GM12873 (cell line): ENCODE data around the gene PLEKHG4B.

ENCODE experiments used
- TF ChIP-seq, protein P1 (sequence below): IDR thresholded peaks from 2 replicates; pipeline ENCODE4 v1.5.1; 2012; ENCODE audit warnings: low read depth, mild to moderate bottlenecking, moderate library complexity, low read length, control low read depth; ENCODE audit not compliant: insufficient read depth; ENCODE audit errors: missing control alignments

The PLEKHG4B gene

DNA sequence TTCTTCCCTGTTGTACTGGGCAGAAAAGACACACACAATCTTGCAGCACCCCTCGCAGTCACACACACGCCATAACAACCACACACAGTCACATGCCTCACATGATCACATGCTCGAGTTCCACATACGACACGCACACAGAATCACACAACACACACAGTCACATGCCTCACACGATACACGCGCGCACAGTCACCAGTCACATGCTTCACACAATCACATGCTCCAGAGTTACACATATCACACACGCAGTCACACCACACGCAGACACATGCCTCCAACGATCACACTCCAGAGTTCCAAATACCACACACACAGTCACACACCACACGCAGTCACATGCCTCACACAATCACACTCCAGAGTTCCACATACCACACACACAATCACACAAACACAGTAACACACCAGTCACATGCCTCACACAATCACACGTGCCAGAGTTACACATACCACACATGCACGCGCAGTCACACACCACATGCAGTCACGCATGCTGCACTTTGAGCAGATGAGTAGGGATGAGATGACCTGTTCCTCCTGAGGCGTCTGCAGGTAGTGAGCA, 50.4 kb downstream of the PLEKHG4B start:
- TF ChIP-seq, protein P1, sequence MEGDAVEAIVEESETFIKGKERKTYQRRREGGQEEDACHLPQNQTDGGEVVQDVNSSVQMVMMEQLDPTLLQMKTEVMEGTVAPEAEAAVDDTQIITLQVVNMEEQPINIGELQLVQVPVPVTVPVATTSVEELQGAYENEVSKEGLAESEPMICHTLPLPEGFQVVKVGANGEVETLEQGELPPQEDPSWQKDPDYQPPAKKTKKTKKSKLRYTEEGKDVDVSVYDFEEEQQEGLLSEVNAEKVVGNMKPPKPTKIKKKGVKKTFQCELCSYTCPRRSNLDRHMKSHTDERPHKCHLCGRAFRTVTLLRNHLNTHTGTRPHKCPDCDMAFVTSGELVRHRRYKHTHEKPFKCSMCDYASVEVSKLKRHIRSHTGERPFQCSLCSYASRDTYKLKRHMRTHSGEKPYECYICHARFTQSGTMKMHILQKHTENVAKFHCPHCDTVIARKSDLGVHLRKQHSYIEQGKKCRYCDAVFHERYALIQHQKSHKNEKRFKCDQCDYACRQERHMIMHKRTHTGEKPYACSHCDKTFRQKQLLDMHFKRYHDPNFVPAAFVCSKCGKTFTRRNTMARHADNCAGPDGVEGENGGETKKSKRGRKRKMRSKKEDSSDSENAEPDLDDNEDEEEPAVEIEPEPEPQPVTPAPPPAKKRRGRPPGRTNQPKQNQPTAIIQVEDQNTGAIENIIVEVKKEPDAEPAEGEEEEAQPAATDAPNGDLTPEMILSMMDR = no peak

DNA sequence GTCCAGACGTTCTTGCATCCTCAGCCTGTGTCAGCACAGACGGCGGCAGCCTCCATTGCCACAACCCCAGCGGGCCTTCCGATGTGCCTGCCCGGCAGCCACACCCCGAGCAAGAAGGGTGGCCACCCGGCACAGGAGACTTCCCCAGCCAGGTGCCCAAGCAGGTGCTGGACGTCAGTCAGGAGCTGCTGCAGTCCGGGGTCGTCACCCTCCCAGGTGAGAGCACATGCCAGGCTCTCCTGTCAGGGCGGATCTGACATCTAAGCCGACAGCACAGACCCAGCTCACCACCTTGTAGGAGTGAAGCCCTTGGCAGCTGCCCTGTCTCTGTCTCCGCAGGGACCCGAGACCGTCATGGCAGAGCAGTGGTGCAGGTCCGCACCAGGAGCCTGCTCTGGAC, 51.1 kb downstream of the PLEKHG4B start:
- TF ChIP-seq, protein P1 = no peak

DNA sequence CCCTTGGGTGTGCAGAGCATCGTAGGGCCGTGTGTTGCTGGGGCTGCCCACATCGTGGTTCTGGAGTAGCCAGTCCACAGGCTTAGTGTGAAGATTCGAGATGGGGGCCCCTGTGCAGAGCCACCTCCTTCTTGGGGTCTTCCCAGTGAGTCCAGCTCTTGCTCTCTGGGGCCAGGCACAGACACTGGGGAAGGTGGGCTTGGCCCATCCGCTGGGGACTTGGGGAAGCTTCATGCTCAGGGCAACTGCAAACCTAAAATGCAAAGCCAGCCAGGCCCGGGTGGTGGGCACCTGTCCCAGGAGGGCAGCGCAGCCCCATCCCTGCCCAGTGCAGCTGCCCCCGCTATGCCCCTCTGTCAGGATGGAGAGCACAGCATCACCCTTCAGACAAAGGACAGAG, 53.0 kb downstream of the PLEKHG4B start:
- TF ChIP-seq, protein P1 = no peak

DNA sequence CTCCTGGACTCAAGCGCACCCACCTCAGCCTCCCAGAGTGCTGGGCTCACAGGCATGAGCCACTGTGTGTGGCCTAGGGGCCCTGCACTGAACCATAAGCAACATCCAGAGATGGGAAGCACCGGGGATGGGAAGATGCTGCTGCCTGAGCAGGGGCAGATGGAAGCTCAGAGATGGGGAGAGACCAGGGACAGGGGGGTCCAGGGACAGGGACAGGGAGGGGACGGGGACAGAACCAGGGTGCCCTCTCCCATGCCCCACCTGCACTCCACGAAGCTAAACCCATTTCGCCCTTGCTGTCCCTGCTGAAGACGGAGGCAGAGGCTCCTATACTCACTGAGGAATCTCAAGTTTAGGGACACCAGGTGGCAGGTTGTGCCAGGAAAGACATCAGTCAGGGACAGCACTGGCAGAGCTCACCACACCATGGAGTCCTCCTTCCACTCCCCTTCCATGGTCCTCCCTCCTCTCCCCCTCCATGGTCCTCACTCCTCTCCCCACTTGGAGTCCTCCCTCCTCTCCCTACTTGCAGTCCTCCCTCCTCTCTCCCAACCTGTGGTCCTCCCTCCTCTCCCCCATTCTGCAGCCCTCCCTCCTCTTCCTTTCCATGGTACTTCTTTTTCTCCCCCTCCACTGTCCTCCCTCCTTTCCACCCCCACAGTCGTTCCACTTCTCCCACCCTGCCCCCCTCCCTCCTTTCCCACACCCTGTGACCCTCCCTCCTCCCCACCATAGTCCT, 53.8 kb downstream of the PLEKHG4B start:
- TF ChIP-seq, protein P1 = no peak

DNA sequence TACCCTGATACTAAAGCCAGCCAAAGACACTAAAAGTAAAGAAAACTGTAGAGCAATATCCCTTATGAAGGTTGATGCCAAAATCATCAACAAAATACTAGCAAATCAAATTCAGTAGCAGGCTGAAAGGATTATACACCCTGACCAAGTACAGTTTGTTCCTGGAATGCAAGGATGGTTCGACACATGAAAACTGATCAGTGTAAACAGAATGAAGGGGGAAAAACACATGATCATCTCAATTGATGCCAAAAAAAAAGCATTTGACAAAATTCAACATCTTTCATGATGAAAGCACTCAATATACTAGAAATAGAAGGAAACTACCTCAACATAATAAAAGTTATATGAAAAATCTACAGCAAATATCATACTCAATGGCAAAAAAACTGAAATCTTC, 55.8 kb downstream of the PLEKHG4B start:
- TF ChIP-seq, protein P1 = no peak

DNA sequence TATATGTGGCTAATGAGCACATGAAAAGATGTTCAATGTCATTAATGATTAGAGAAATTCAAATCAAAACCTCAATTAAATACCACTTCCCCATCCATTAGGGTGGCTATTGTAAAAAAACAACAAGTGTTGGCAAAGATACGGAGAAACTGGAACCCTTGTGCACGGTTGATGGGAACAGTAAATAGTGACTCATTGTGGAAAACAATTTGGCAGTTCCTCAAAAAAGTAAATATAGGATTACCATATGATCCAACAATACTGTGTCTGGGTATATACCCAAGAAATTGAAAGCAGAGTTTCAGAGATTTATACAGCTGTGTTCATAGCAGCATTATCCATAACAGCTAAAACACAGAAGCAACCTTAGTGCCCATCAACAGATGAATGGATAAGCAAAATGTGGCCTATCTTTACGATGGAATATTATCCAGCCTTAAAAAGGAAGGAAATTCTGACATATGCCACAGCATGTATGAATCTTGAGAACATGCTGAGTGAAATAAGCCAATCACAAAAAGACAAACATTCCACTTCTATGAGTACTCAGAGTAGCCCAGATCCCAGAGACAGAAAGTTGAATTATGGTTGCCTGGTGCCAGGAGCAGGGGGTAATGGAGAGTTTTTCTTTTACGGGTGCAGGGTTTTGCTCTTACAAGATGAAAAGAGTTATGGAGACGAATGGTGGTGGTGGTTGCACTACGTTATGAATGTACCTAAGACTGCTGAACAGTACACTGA, 57.9 kb downstream of the PLEKHG4B start:
- TF ChIP-seq, protein P1 = no peak

DNA sequence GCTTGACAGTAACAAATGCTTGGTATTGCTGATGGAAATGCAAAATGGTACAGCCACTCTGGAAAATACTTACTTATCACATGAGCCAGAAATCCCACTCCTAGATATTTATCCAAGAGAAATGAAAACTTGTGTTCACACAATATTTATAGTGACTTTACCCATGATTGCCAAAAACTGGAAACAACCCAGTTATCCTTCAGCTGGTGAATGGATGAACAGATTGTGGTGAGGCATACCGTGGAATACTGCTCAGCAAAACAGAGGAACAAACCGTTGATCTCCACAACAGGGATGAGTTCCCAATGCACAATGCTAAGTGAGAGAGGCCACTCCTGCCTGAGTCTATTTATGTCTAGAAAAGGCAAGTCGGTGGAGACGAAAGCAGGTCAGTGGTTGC, 58.8 kb downstream of the PLEKHG4B start:
- TF ChIP-seq, protein P1 = no peak
